ENCODE measurements around the gene NLRP12. TPM values are rescaled to one million over a fixed set of nuclear protein-coding genes. Genes with fewer than 3 reads are reported as not detected.
A peak's percentile ranks its signal among the peaks of the same experiment; 100 is the strongest.
"Not testable (repeated sequence)": the region's sequence is repeated elsewhere in the genome, so short reads cannot be mapped to it uniquely, and the experiment has no call there.

NLRP12 gene, protein sequence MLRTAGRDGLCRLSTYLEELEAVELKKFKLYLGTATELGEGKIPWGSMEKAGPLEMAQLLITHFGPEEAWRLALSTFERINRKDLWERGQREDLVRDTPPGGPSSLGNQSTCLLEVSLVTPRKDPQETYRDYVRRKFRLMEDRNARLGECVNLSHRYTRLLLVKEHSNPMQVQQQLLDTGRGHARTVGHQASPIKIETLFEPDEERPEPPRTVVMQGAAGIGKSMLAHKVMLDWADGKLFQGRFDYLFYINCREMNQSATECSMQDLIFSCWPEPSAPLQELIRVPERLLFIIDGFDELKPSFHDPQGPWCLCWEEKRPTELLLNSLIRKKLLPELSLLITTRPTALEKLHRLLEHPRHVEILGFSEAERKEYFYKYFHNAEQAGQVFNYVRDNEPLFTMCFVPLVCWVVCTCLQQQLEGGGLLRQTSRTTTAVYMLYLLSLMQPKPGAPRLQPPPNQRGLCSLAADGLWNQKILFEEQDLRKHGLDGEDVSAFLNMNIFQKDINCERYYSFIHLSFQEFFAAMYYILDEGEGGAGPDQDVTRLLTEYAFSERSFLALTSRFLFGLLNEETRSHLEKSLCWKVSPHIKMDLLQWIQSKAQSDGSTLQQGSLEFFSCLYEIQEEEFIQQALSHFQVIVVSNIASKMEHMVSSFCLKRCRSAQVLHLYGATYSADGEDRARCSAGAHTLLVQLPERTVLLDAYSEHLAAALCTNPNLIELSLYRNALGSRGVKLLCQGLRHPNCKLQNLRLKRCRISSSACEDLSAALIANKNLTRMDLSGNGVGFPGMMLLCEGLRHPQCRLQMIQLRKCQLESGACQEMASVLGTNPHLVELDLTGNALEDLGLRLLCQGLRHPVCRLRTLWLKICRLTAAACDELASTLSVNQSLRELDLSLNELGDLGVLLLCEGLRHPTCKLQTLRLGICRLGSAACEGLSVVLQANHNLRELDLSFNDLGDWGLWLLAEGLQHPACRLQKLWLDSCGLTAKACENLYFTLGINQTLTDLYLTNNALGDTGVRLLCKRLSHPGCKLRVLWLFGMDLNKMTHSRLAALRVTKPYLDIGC
- polyA plus RNA-seq = under 1 TPM; 0.01 to 0.04 TPM

DNA sequence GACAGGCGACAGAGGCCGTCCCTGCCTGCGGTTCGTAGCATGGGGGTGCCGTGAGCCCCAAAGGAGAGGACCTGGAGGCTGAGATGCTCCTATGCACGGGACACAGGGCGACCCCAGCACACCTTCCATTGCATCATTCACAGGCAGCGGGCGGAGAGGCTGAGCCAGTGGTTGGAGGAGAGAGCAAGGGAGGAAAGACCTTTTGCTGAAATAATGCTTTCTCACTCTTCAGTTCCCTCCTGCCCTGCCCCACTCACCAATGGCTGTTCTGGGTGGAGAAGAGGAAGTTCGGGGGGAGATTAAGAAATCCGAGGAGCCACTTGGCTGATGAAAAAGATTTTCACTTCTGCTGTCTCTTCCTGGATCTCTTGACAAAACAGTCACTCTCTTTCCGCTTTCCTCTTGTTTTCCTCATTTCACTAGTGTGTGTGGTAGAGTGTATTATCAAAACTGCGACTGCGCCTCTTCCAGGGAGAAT lies at the start of gene NLRP12:
Gene NLRP12 (minus strand): TSS at position 181 of the 478 bp plus-strand sequence. CDS start 140 bp downstream, at position 41.
- no peak within 1 kb of the TSS for H3K4me3 ChIP-seq (ENCODE audit: low read depth in 1 of 2, low read length in 2 of 2)
- no peak within 1 kb of the TSS for H3K27ac ChIP-seq (ENCODE audit: low read depth in 2 of 2, low read length in 1 of 2)
- no peaks in the 10 kb centered on the region for H3K4me1 ChIP-seq (ENCODE audit: control insufficient read depth in 2 of 2, insufficient read depth in 2 of 2, low read length in 1 of 2)
- 48 to 64% methylated on average over 14 of the region's 14 CpGs for WGBS, 2 donors
- no peaks in the 10 kb centered on the region for H3K9me3 ChIP-seq (ENCODE audit: control insufficient read depth in 2 of 2, insufficient read depth in 1 of 2, low read depth in 1 of 2, low read length in 1 of 2)
- H3K36me3 ChIP-seq (ENCODE audit: control insufficient read depth in 2 of 2, insufficient read depth in 2 of 2, low read length in 1 of 2) = no peaks in the 10 kb centered on the region
- no peaks in the 10 kb centered on the region for H3K27me3 ChIP-seq (ENCODE audit: control insufficient read depth in 1 of 2, insufficient read depth in 2 of 2, low read length in 2 of 2)

DNA sequence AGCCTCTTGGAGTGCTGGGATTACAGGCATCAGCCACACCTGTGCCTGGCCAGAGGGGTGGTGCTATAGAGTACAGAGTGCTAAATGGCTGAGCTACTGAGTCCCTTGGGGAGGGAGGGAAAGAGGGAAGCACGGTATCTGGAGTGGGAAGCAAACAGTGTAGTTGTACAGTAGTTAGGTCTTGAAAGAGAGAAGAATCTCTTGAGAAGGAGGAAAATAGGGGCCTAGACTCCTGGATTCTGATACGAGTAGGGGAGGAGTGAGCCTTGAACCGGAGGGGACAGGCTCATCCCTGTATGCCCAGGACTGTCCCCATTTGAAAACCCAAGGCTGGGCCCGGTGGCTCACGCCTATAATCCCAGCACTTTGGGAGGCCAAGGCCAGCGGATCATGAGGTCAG lies 48.6 kb upstream of the NLRP12 start:
- Histone ChIP-seq H3K36me3 (ENCODE audit: control insufficient read depth in 2 of 2, insufficient read depth in 2 of 2, low read length in 1 of 2) (peaks cover 0 to 7% of the 10 kb centered on the region in 2 donors), H3K9me3 (ENCODE audit: control insufficient read depth in 2 of 2, insufficient read depth in 1 of 2, low read depth in 1 of 2, low read length in 1 of 2) (no peaks in the 10 kb centered on the region), H3K27ac (ENCODE audit: low read depth in 2 of 2, low read length in 1 of 2) (no peak overlapping the region), H3K27me3 (ENCODE audit: control insufficient read depth in 1 of 2, insufficient read depth in 2 of 2, low read length in 2 of 2) (no peaks in the 10 kb centered on the region), H3K4me3 (ENCODE audit: low read depth in 1 of 2, low read length in 2 of 2) (no peak overlapping the region), H3K4me1 (ENCODE audit: control insufficient read depth in 2 of 2, insufficient read depth in 2 of 2, low read length in 1 of 2) (no peaks in the 10 kb centered on the region)
- WGBS, 2 donors = 72 to 74% methylated on average over 6 of the region's 6 CpGs

DNA sequence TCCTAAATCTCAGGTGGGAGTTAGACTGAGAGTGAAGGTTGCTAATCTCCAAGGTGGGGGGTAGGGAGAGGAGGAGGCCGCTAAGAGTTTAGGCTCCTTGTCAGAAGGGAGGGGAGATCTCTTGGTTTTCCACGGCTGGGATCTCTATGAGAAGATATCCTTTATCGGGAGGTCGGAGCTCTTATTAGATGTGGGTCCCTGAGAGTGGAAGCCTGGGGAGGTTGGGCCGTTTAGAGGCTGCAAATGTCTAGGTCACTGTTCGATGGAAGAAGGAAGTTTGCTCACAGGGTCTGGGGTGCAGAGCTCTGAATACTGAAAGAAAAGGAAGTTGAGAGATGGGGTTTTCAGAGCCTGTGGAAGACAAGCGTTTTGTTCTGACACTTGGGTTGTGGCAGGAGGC lies 47.3 kb upstream of the NLRP12 start:
- no peak overlapping the region for H3K4me3 ChIP-seq (ENCODE audit: low read depth in 1 of 2, low read length in 2 of 2)
- H3K27ac ChIP-seq (ENCODE audit: low read depth in 2 of 2, low read length in 1 of 2) = no peak overlapping the region
- H3K36me3 ChIP-seq (ENCODE audit: control insufficient read depth in 2 of 2, insufficient read depth in 2 of 2, low read length in 1 of 2) = peaks cover 0 to 7% of the 10 kb centered on the region in 2 donors
- no peaks in the 10 kb centered on the region for H3K27me3 ChIP-seq (ENCODE audit: control insufficient read depth in 1 of 2, insufficient read depth in 2 of 2, low read length in 2 of 2)
- peaks cover 0 to 5% of the 10 kb centered on the region in 2 donors for H3K4me1 ChIP-seq (ENCODE audit: control insufficient read depth in 2 of 2, insufficient read depth in 2 of 2, low read length in 1 of 2)
- H3K9me3 ChIP-seq (ENCODE audit: control insufficient read depth in 2 of 2, insufficient read depth in 1 of 2, low read depth in 1 of 2, low read length in 1 of 2) = no peaks in the 10 kb centered on the region
- 49 to 53% methylated on average over 7 of the region's 7 CpGs for WGBS, 2 donors

DNA sequence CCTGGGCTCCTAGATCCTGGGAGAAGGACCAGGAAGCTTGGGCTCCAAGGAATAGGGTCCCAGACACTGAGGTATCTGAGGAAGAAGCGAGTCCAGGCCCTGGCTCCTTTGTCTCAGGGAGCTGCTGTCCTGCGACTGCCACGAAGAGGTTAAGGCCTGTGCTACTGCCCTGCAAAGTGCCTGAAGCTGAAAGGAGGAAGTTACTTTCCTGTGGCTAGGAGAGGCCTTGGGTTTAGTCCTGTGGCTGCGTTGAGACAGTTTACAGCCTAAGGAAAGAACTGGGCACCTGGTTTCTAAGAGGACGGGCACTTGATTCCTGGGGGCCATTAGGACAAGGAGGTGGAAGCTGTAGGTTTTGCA lies 46.4 kb upstream of the NLRP12 start:
- peaks cover 0 to 5% of the 10 kb centered on the region in 2 donors for H3K4me1 ChIP-seq (ENCODE audit: control insufficient read depth in 2 of 2, insufficient read depth in 2 of 2, low read length in 1 of 2)
- H3K36me3 ChIP-seq (ENCODE audit: control insufficient read depth in 2 of 2, insufficient read depth in 2 of 2, low read length in 1 of 2) = peaks cover 0 to 7% of the 10 kb centered on the region in 2 donors
- H3K27ac ChIP-seq (ENCODE audit: low read depth in 2 of 2, low read length in 1 of 2) = peak overlapping the region; percentile 21 to 43
- H3K9me3 ChIP-seq (ENCODE audit: control insufficient read depth in 2 of 2, insufficient read depth in 1 of 2, low read depth in 1 of 2, low read length in 1 of 2) = no peaks in the 10 kb centered on the region
- WGBS, 2 donors = 38 to 53% methylated on average over 5 of the region's 5 CpGs
- H3K27me3 ChIP-seq (ENCODE audit: control insufficient read depth in 1 of 2, insufficient read depth in 2 of 2, low read length in 2 of 2) = no peaks in the 10 kb centered on the region
- H3K4me3 ChIP-seq (ENCODE audit: low read depth in 1 of 2, low read length in 2 of 2) = no peak overlapping the region

DNA sequence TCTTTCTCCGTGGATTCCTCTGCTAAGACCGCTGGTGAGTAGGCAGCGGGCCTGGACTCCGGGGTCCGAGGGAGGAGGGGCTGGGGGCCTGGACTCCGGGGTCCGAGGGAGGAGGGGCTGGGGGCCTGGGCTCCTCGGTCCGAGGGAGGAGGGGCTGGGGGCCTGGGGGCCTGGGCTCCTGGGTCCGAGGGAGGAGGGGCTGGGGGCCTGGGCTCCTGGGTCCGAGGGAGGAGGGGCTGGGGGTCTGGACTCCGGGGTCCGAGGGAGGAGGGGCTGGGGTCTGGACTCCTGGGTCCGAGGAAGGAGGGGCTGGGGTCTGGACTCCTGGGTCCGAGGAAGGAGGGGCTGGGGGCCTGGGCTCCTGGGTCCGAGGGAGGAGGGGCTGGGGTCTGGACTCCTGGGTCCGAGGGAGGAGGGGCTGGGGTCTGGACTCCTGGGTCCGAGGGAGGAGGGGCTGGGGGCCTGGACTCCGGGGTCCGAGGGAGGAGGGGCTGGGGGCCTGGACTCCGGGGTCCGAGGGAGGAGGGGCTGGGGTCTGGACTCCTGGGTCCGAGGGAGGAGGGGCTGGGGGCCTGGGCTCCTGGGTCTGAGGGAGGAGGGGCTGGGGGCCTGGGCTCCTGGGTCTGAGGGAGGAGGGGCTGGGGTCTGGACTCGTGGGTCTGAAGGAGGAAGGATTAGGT lies 45.8 kb upstream of the NLRP12 start:
- not testable (repeated sequence) for H3K27me3 ChIP-seq (ENCODE audit: control insufficient read depth in 1 of 2, insufficient read depth in 2 of 2, low read length in 2 of 2)

DNA sequence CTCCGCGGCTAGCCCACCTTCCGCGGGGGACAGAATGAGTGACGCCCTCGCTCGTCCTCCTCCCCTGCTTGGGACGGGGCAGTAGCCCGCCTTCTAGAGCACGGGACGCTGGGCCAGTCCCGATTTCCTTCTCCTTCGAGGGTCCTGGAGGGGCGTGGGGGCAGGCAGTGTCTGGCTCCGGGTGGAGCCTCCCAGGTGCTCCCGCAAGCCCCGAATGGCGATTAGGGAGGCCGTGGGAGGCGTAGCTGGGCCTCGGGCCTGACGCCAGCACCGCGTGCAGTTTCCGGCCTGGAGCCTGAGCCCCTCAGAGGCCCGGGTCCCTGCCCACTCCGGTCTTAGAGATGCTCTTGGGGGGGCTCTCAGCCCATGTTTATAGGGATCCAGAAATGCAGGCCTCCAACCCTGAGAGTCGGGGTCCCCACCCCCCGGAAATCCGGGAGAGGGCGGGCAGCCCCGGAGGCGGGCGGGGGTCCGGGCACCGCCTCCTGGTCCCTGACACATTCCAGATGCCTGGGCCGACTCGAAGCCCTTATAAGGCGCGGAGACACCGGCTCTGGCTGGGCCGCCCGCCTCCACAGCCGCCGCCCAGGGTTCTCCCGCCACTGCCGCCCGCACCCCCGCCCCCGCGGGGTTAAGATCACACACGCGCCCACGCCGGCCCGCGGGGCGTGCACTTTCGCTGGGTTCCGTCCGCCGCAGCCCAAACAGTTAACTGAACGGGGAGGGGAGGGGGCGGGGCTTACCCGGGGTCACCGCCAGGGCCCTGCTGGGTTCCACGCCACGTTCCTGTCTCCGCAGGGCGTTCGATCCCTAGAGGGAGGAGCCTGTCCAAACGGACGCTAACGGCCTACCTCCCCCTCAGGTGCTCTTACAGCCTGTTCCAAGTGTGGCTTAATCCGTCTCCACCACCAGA lies 45.0 kb upstream of the NLRP12 start:
- Histone ChIP-seq H3K36me3 (ENCODE audit: control insufficient read depth in 2 of 2, insufficient read depth in 2 of 2, low read length in 1 of 2) (peaks cover 0 to 6% of the 10 kb centered on the region in 2 donors), H3K9me3 (ENCODE audit: control insufficient read depth in 2 of 2, insufficient read depth in 1 of 2, low read depth in 1 of 2, low read length in 1 of 2) (no peaks in the 10 kb centered on the region), H3K27me3 (ENCODE audit: control insufficient read depth in 1 of 2, insufficient read depth in 2 of 2, low read length in 2 of 2) (no peaks in the 10 kb centered on the region), H3K4me1 (ENCODE audit: control insufficient read depth in 2 of 2, insufficient read depth in 2 of 2, low read length in 1 of 2) (peaks cover 0 to 5% of the 10 kb centered on the region in 2 donors), H3K27ac (ENCODE audit: low read depth in 2 of 2, low read length in 1 of 2) (peak overlapping the region; percentile 79 to 89), H3K4me3 (ENCODE audit: low read depth in 1 of 2, low read length in 2 of 2) (peak overlapping the region; percentile 57 to 66)
- 0 to 1% methylated on average over 51 to 75 of the region's 75 CpGs for whole genome bisulfite sequencing, 2 donors

More for the DNA sequence above, 45.8 kb upstream of the NLRP12 start:
- not testable (repeated sequence) for H3K4me1 ChIP-seq (ENCODE audit: control insufficient read depth in 2 of 2, insufficient read depth in 2 of 2, low read length in 1 of 2); H3K9me3 ChIP-seq (ENCODE audit: control insufficient read depth in 2 of 2, insufficient read depth in 1 of 2, low read depth in 1 of 2, low read length in 1 of 2); H3K36me3 ChIP-seq (ENCODE audit: control insufficient read depth in 2 of 2, insufficient read depth in 2 of 2, low read length in 1 of 2)
- WGBS, 2 donors = 4 to 5% methylated on average over 22 to 24 of the region's 24 CpGs
- Histone ChIP-seq H3K27ac (ENCODE audit: low read depth in 2 of 2, low read length in 1 of 2) (peak overlapping the region; percentile 20 to 89), H3K4me3 (ENCODE audit: low read depth in 1 of 2, low read length in 2 of 2) (peak overlapping the region; percentile 57 to 66)

DNA sequence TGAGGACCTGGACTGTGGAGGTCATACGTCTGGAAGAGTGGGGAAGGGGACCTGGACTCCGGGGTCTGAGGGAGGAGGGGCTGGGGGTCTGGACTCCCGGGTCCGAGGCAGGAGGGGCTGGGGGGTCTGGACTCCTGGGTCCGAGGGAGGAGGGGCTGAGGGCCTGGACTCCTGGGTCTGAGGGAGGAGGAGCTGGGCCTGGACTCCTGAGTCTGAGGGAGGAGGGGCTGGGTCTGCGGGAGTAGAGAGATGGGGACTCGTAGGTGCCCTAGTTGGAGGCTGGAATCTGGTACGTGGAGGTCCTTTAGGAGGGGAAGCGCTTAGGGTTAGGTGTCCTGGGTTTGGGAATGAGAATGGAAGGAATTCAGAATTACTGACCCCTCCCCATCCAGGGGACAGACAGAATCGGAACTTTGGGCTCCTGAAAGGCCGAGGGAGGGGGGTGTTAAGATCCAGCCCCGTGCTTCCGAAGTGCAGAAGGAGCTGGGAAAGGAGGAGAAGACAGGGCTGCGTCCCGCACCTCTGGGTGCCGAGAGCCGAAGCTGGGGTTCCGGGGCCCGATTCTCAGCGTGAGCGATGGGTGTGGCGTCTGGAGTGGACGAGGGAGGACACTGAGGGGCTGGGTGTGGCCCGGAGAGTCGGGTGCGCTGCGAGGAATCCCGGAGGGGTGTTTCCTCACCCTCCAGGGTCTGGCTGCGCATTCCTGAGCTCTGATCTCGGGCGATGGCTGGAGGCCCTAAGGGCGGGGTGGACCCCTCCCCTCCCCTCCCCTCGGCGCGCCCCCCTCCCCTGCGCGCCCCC lies 44.2 kb upstream of the NLRP12 start:
- Histone ChIP-seq H3K9me3 (ENCODE audit: control insufficient read depth in 2 of 2, insufficient read depth in 1 of 2, low read depth in 1 of 2, low read length in 1 of 2) (no peaks in the 10 kb centered on the region), H3K4me3 (ENCODE audit: low read depth in 1 of 2, low read length in 2 of 2) (peak overlapping the region; percentile 57 to 66), H3K27ac (ENCODE audit: low read depth in 2 of 2, low read length in 1 of 2) (peak overlapping the region; percentile 79 to 89), H3K4me1 (ENCODE audit: control insufficient read depth in 2 of 2, insufficient read depth in 2 of 2, low read length in 1 of 2) (peaks cover 0 to 5% of the 10 kb centered on the region in 2 donors), H3K36me3 (ENCODE audit: control insufficient read depth in 2 of 2, insufficient read depth in 2 of 2, low read length in 1 of 2) (no peaks in the 10 kb centered on the region), H3K27me3 (ENCODE audit: control insufficient read depth in 1 of 2, insufficient read depth in 2 of 2, low read length in 2 of 2) (no peaks in the 10 kb centered on the region)
- 0 to 1% methylated on average over 32 to 35 of the region's 37 CpGs for WGBS, 2 donors
